Neural cell (in vitro differentiated cells): ENCODE results near the gene ANKRD44. TPM values are rescaled to one million over a fixed set of nuclear protein-coding genes. Genes with fewer than 3 reads are reported as not detected.

ENCODE experiments used
- H2AFZ ChIP-seq: fragments of 200-600, 300-800 bp; sonication (generic), shearing (Covaris generic); 2 replicates; pipeline ENCODE4 v1.6.0; 2014; ENCODE audit warnings: low read depth, mild to moderate bottlenecking, antibody characterized with exemption, low read length, moderate library complexity
- H3F3A ChIP-seq: fragments of 200-600 bp; shearing (Covaris generic); 2 replicates; pipeline ENCODE4 v1.6.1; 2016; ENCODE audit warnings: mild to moderate bottlenecking, moderate library complexity, mixed read lengths, antibody characterized with exemption, low read length; ENCODE audit not compliant: insufficient read depth, poor library complexity, severe bottlenecking
- H3K27ac ChIP-seq: fragments of 200-600, 300-800 bp; sonication (generic), shearing (Covaris generic); 2 replicates; pipeline ENCODE4 v1.5.1; 2014; ENCODE audit warnings: mild to moderate bottlenecking, low read length, moderate library complexity
- H3K27me3 ChIP-seq: fragments of 300-800, 200-600 bp; sonication (generic), shearing (Covaris generic); 2 replicates; pipeline ENCODE4 v1.6.0; 2014; ENCODE audit warnings: mild to moderate bottlenecking, low read depth, low read length, moderate library complexity; ENCODE audit not compliant: insufficient read depth
- H3K36me3 ChIP-seq: fragments of 300-800, 200-600 bp; sonication (generic), shearing (Covaris generic); 2 replicates; pipeline ENCODE4 v1.5.1; 2014; ENCODE audit warnings: mild to moderate bottlenecking, antibody characterized with exemption, low read length, moderate library complexity; ENCODE audit not compliant: insufficient read depth
- H3K4me2 ChIP-seq: fragments of 300-800, 200-600 bp; sonication (generic), shearing (Covaris generic); 2 replicates; pipeline ENCODE4 v1.6.0; 2014; ENCODE audit warnings: mild to moderate bottlenecking, low read length
- H3K4me3 ChIP-seq: fragments of 300-800, 200-600 bp; sonication (generic), shearing (Covaris generic); 2 replicates; pipeline ENCODE4 v1.5.1; 2014; ENCODE audit warnings: mild to moderate bottlenecking, low read length, moderate library complexity
- H3K79me2 ChIP-seq: fragments of 200-600 bp; shearing (Covaris generic); replicated peaks from 2 replicates; pipeline ENCODE4 v1.6.0; 2014; ENCODE audit warnings: mild to moderate bottlenecking, low read length, moderate library complexity; ENCODE audit not compliant: insufficient read depth
- H3K9ac ChIP-seq: fragments of 300-800, 200-600 bp; sonication (generic), shearing (Covaris generic); 2 replicates; pipeline ENCODE4 v1.6.1; 2016; ENCODE audit warnings: mild to moderate bottlenecking, low read length, mixed read lengths
- H3K9me2 ChIP-seq: fragments of 200-600 bp; shearing (Covaris generic); 2 replicates; pipeline ENCODE4 v1.6.1; 2016; ENCODE audit warnings: mild to moderate bottlenecking, low read length, mixed read lengths; ENCODE audit not compliant: insufficient read depth
- H3K9me3 ChIP-seq: fragments of 200-600, 300-800 bp; sonication (generic), shearing (Covaris generic); 2 replicates; pipeline ENCODE4 v1.6.1; 2016; ENCODE audit warnings: mild to moderate bottlenecking, mixed run types, low read length, moderate library complexity, mixed read lengths
- H4K20me1 ChIP-seq: fragments of 200-600 bp; shearing (Covaris generic); 2 replicates; pipeline ENCODE4 v1.6.1; 2016; ENCODE audit warnings: mild to moderate bottlenecking, mixed run types; ENCODE audit not compliant: insufficient read depth
- CTCF ChIP-seq: fragments of 450-650 bp; IDR thresholded peaks from 2 replicates; pipeline ENCODE4 v1.5.1; 2014; ENCODE audit warnings: antibody characterized with exemption, mild to moderate bottlenecking, moderate library complexity; ENCODE audit not compliant: poor library complexity, severe bottlenecking
- EP300 ChIP-seq: fragments of 450-650 bp; conservative IDR thresholded peaks from 2 replicates; pipeline ENCODE4 v1.6.1; 2014; ENCODE audit warnings: antibody characterized with exemption, mild to moderate bottlenecking, moderate library complexity; ENCODE audit not compliant: poor library complexity, severe bottlenecking
- EZH2 ChIP-seq: fragments of 200-600, 300-800 bp; shearing (Covaris generic), sonication (generic); IDR thresholded peaks from 2 replicates; pipeline ENCODE4 v1.6.1; 2014; ENCODE audit warnings: antibody characterized with exemption, low read length, borderline replicate concordance, mild to moderate bottlenecking; ENCODE audit not compliant: insufficient read depth, poor library complexity, severe bottlenecking
- MXI1 ChIP-seq: fragments of 450-650 bp; conservative IDR thresholded peaks from 2 replicates; pipeline ENCODE4 v1.6.1; 2014; ENCODE audit warnings: antibody characterized with exemption, mild to moderate bottlenecking; ENCODE audit not compliant: poor library complexity, severe bottlenecking
- POLR2AphosphoS5 ChIP-seq: IDR thresholded peaks from 2 replicates; pipeline ENCODE4 v1.6.1; 2012
- RAD21 ChIP-seq: fragments of 450-650 bp; conservative IDR thresholded peaks from 2 replicates; pipeline ENCODE4 v1.6.1; 2014; ENCODE audit warnings: antibody characterized with exemption, mild to moderate bottlenecking, moderate library complexity
- REST ChIP-seq: IDR thresholded peaks from 2 replicates; pipeline ENCODE4 v1.6.1; 2012; ENCODE audit warnings: borderline replicate concordance
- SMC3 ChIP-seq: fragments of 450-650 bp; conservative IDR thresholded peaks from 2 replicates; pipeline ENCODE4 v1.6.1; 2014; ENCODE audit warnings: antibody characterized with exemption, mild to moderate bottlenecking, moderate library complexity; ENCODE audit not compliant: poor library complexity
- TAF1 ChIP-seq: IDR thresholded peaks from 2 replicates; pipeline ENCODE4 v1.6.1; 2012; ENCODE audit warnings: low read depth
- polyA plus RNA-seq: library from polyadenylated mRNA; depleted of rRNA; stranded (reverse); fragments of >200 nt; gene quantifications from 2 replicates; pipeline ENCODE4 v1.2.3, GENCODE V29; 2014

ANKRD44 gene
- polyA plus RNA-seq, 1 donor from 2014 or later: 94.3 TPM

- Histone ChIP-seq H3K9me2 (no peaks in the 10 kb centered on the region), H4K20me1 (no peaks in the 10 kb centered on the region), H2AFZ (no peak overlapping the region), H3K79me2 (no peaks in the 10 kb centered on the region), H3K36me3 (no peaks in the 10 kb centered on the region), H3F3A (no peaks in the 10 kb centered on the region), H3K27ac (no peak overlapping the region), H3K27me3 (no peaks in the 10 kb centered on the region), H3K9ac (no peak overlapping the region), H3K4me2 (no peak overlapping the region), H3K4me3 (no peak overlapping the region), H3K9me3 (no peaks in the 10 kb centered on the region)
- TF ChIP-seq MXI1: no peak
- no peak for TF ChIP-seq EZH2
- no peak for TF ChIP-seq EP300
- no peak for TF ChIP-seq CTCF
- no peak for TF ChIP-seq SMC3
- no peak for TF ChIP-seq RAD21
- TF ChIP-seq REST: no peak
- no peak for TF ChIP-seq POLR2AphosphoS5
- TF ChIP-seq TAF1: no peak
Measured at GRCh38 chr2:197307236-197307932, 3.2 kb downstream of the ANKRD44 start.

- no peaks in the 10 kb centered on the region for H3F3A ChIP-seq
- H3K9ac ChIP-seq: no peak overlapping the region
- no peaks in the 10 kb centered on the region for H4K20me1 ChIP-seq
- H3K4me2 ChIP-seq: no peak overlapping the region
- H2AFZ ChIP-seq: no peak overlapping the region
- no peaks in the 10 kb centered on the region for H3K27me3 ChIP-seq
- H3K79me2 ChIP-seq: no peaks in the 10 kb centered on the region
- H3K9me3 ChIP-seq: no peaks in the 10 kb centered on the region
- TF ChIP-seq EZH2: no peak
- no peak for TF ChIP-seq EP300
- no peak for TF ChIP-seq POLR2AphosphoS5
- no peak for TF ChIP-seq MXI1
- TF ChIP-seq TAF1: no peak
- no peak for TF ChIP-seq REST
- no peak for TF ChIP-seq RAD21
- H3K27ac ChIP-seq: no peak overlapping the region
- no peaks in the 10 kb centered on the region for H3K9me2 ChIP-seq
- no peaks in the 10 kb centered on the region for H3K36me3 ChIP-seq
- no peak overlapping the region for H3K4me3 ChIP-seq
Measured at GRCh38 chr2:197306696-197307040, 3.9 kb downstream of the ANKRD44 start.
